BJ (cell line): Measurements from ENCODE around the gene OLFM2. TPM values are rescaled to one million over a fixed set of nuclear protein-coding genes. Genes with fewer than 3 reads are reported as not detected.

Experiments used
- CTCF ChIA-PET: fragments of 350-600 bp; formaldehyde crosslinking; extraction: SDS; loops from one replicate; lab custom pipeline; 2021; ENCODE audit warnings: antibody characterized with exemption, inconsistent platforms; lab: Yijun Ruan, JAX
- POLR2A ChIA-PET: fragments of 300-600 bp; sonication (Branson Sonifier 250); formaldehyde crosslinking; extraction: SDS; loops from one replicate; lab custom pipeline; 2021; ENCODE audit warnings: antibody characterized with exemption; lab: Charles Lee
- DNase-seq: peaks from one replicate; pipeline ENCODE4 v3.0.0-alpha.2; 2011; ENCODE audit warnings: low read depth
- H3K27me3 ChIP-seq: 2 replicates; pipeline ENCODE4 v1.6.0; 2011; ENCODE audit warnings: low read length; ENCODE audit not compliant: control insufficient read depth, insufficient read depth
- H3K36me3 ChIP-seq: 2 replicates; pipeline ENCODE4 v1.5.1; 2011; ENCODE audit warnings: low read length; ENCODE audit not compliant: control insufficient read depth, insufficient read depth
- H3K4me3 ChIP-seq: 2 replicates; pipeline ENCODE4 v1.5.1; 2011; ENCODE audit warnings: low read depth, mild to moderate bottlenecking, control low read depth, low read length
- polyA plus RNA-seq: library from polyadenylated mRNA; depleted of rRNA; stranded (reverse); fragments of >200 nt; gene quantifications from 2 replicates; pipeline ENCODE4 v1.2.3, GENCODE V29; 2011
- TF ChIP-seq, protein P1 (sequence below): IDR thresholded peaks from 2 replicates; pipeline ENCODE4 v1.5.1; 2011; ENCODE audit warnings: low read depth, mild to moderate bottlenecking, control low read depth, inconsistent platforms, low read length, moderate library complexity; ENCODE audit not compliant: insufficient read depth

OLFM2 gene
- polyA plus RNA-seq, 1 experiment: 88.3 TPM

DNA sequence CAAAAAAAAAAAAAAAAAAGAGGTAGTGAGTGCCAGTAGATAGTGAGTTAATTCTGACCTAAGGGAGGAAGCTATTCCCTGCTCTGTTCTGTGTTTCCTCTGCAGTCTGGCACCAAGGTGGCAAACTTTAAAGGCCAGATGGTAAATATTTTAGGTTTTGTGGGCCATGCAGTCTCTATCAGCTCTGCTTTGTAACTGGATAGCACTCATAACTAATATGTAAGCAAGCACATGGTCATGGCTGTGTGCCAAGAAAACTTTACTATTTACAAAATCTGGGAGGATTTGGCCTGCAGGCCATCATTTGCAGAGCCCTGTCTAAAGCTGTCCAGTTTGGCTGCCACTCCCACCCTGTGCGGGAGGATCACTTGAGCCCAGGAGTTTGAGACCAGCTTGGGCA is 96.9 kb downstream of the OLFM2 start:
- H3K36me3 ChIP-seq: peaks cover 31% of the 10 kb centered on the region
- no peak overlapping the region for H3K4me3 ChIP-seq
- H3K27me3 ChIP-seq: no peaks in the 10 kb centered on the region
- ChIA-PET CTCF (interaction anchor here (1.7 kb wide), 1 partner anchor 8 kb away, joined by 4 read pairs; no protein-coding TSS in a partner anchor), POLR2A (interaction anchor here (0.7 kb wide), 1 partner anchor 261 kb away, joined by 9 read pairs; no protein-coding TSS in a partner anchor)
- TF ChIP-seq, protein P1, sequence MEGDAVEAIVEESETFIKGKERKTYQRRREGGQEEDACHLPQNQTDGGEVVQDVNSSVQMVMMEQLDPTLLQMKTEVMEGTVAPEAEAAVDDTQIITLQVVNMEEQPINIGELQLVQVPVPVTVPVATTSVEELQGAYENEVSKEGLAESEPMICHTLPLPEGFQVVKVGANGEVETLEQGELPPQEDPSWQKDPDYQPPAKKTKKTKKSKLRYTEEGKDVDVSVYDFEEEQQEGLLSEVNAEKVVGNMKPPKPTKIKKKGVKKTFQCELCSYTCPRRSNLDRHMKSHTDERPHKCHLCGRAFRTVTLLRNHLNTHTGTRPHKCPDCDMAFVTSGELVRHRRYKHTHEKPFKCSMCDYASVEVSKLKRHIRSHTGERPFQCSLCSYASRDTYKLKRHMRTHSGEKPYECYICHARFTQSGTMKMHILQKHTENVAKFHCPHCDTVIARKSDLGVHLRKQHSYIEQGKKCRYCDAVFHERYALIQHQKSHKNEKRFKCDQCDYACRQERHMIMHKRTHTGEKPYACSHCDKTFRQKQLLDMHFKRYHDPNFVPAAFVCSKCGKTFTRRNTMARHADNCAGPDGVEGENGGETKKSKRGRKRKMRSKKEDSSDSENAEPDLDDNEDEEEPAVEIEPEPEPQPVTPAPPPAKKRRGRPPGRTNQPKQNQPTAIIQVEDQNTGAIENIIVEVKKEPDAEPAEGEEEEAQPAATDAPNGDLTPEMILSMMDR: no peak
- no peak for DNase-seq

DNA sequence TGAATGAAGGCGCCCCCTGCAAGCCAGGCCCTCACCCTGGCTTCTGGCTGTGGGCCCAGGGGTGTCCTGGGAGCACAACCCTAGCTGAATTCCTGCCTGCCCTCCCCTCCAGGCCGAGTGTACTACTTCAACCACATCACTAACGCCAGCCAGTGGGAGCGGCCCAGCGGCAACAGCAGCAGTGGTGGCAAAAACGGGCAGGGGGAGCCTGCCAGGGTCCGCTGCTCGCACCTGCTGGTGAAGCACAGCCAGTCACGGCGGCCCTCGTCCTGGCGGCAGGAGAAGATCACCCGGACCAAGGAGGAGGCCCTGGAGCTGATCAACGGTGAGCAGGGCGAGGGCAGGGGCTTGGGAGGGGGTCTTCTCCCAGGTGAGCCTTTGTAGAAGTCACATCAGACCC is 98.0 kb downstream of the OLFM2 start:
- Histone ChIP-seq H3K36me3 (peaks cover 28% of the 10 kb centered on the region), H3K27me3 (no peaks in the 10 kb centered on the region), H3K4me3 (no peak overlapping the region)
- CTCF ChIA-PET: interaction anchor here (0.9 to 1.7 kb wide), 2 partner anchors 9 to 23 kb away, joined by 3 to 4 read pairs; no protein-coding TSS in a partner anchor
- POLR2A ChIA-PET: no interaction called here
- TF ChIP-seq, protein P1: no peak
- no peak for DNase-seq

DNA sequence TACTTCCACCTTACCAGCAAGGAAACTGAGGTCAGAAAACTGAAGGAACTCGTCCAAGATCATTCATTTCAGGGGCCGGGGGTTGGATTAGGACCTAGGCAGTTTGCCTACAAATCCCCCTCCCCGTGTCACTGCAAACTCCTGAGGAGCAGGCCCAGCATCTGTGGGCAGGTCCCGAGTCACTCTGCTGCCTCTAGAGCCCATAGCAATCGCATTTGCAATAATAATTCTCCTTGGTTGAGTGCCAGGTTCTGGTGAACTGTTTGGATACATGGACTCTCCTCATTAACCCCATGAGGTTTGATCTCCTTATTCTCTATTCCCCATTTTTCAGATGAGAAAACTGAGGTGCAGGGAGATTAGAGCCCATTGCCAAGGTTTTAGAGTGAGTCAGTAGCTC is 100.3 kb downstream of the OLFM2 start:
- ChIA-PET POLR2A (no interaction called here), CTCF (interaction anchor here (1.0 to 1.4 kb wide), 2 partner anchors 12 to 22 kb away, joined by 3 to 4 read pairs; no protein-coding TSS in a partner anchor)
- Histone ChIP-seq H3K27me3 (no peaks in the 10 kb centered on the region), H3K4me3 (peak overlapping the region; percentile 94), H3K36me3 (peaks cover 12% of the 10 kb centered on the region)
- no peak for DNase-seq
- TF ChIP-seq, protein P1: 0 out of 2 replicates have a peak, but pooled peaks have one; percentile 13

DNA sequence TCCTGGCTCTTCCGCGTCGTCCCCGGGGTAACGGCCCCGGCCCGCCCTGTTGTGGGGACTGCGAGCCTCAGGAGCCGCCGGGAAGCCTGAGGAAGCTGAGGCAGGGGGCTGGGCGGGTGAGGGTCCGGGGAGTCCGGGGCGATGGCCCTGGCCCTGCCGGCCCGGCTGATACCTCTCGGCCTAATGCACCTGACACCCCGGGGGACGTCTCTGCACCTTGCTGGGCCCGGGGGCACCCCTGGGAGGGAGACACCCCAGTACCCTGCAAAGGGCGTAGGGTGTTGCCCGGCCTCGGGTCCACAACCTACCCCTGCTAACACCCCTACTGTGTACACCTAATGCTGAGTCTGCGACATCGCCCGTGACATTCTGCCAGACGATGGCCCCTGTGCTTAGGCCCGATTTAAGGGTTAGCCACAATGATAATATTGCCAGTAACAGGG is 100.8 kb downstream of the OLFM2 start:
- no peaks in the 10 kb centered on the region for H3K27me3 ChIP-seq
- ChIA-PET CTCF (interaction anchor here (1.0 kb wide), 1 partner anchor 12 kb away, joined by 3 read pairs; no protein-coding TSS in a partner anchor), POLR2A (interaction anchor here (0.5 kb wide), 1 partner anchor 545 kb away, joined by 3 read pairs; the partner anchor contains the start of gene TYK2)
- peak overlapping the region; percentile 94 for H3K4me3 ChIP-seq
- H3K36me3 ChIP-seq: peaks cover 10% of the 10 kb centered on the region
- no peak for DNase-seq
- TF ChIP-seq, protein P1: no peak

DNA sequence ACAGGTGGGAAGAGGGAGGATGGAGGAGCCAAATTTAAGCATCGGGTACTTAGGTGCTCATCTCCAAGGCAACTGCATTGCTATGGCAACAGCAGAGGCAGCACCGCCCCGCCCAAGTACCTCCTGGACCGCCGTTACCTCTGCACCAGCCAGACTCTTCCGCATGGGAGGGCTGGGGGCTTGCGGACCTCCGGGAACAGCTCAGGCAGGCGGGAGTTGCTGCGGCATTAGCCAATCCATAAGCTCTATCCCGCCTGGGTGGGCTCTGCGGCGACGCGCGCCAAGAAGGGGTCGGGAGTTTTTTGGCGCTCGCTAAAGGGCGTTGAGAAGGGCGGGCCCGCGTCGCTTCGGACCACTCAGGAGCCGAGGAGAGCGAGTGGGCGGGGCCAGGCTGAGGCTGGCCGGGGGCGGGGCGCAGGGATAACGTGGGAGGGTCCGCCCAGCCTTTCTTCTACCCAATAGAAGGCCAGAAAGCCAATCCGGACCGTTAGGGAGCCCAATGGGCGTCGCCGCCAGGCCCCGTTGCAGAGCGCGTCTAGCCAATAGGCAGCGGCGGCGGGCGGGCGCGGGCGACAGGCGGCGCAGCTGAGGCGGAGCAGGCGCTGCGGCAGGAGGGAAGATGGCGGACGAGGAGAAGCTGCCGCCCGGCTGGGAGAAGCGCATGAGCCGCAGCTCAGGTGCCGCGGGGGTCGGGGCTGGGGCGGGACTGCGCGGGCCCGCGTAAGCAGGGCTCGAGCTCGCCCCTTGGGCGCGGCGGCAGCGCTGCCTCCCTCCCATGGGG is 101.4 kb downstream of the OLFM2 start, which contains the start of gene PIN1:
TSS of gene PIN1 (plus strand) at position 593 of the 781 bp plus-strand sequence. CDS start at position 620, 27 bp downstream.
- ChIA-PET CTCF (interaction anchor here (0.6 kb wide), 1 partner anchor 34 kb away, joined by 3 read pairs; no protein-coding TSS in a partner anchor), POLR2A (interaction anchor here (0.5 to 0.6 kb wide), 3 partner anchors 14 to 545 kb away, joined by 3 to 14 read pairs (median 4); partner anchors contain the start of gene TYK2)
- Histone ChIP-seq H3K4me3 (peak within 1 kb of the TSS; percentile 94), H3K36me3 (peaks cover 10% of the 10 kb centered on the region), H3K27me3 (no peaks in the 10 kb centered on the region)
- peak; percentile 91 for DNase-seq
- TF ChIP-seq, protein P1: peak; percentile 50
